GM21528 (cell line): Measurements from ENCODE around the gene LOXL1.
A peak's percentile ranks its signal among the peaks of the same experiment; 100 is the strongest.

Experiments used
- ATAC-seq: cut with Tn5 transposase; IDR thresholded peaks from one replicate; pipeline ENCODE4 v1.9.1; 2021; ENCODE audit warnings: mild to moderate bottlenecking, moderate library complexity; ENCODE audit not compliant: unreplicated experiment, low FRiP score

The LOXL1 gene

DNA sequence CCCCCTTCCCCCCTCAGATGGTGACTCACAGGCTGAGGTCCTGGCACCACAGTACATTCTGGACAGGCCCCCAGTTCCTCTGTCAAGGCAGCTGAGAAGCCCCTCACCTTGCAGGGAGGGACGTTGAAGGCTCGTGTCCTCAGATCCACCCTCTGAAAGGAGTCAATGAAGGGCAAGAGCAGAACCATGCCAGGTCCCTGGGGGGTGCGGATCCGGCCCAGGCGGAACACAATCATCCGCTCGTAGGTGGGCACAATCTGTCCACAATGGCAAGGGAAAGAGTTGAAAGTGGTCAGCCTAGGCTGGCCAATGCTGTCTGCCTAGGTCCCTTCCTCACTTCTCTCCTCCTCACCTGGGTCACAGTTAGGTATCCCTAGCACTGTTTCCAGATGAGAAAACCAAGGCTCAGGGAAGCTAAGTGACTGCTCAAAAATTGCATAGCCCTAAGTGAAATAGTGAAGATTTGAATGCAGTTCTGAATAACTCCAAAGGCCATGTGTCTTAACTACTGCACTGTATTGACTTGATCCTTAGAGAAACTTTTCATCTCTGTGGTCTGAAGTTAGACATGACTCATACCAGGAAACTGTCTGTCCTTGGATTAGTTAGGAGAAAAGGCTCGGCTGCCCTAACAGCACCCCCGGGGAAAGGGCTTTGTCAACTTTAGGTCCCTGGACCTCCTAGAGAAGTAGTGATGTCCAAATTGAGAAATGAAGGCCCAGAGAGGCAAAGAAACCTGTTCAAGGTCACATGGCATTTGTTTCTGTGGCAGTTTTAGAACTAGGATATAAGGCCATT is 62.9 kb downstream of the LOXL1 start:
- ATAC-seq = no peak

DNA sequence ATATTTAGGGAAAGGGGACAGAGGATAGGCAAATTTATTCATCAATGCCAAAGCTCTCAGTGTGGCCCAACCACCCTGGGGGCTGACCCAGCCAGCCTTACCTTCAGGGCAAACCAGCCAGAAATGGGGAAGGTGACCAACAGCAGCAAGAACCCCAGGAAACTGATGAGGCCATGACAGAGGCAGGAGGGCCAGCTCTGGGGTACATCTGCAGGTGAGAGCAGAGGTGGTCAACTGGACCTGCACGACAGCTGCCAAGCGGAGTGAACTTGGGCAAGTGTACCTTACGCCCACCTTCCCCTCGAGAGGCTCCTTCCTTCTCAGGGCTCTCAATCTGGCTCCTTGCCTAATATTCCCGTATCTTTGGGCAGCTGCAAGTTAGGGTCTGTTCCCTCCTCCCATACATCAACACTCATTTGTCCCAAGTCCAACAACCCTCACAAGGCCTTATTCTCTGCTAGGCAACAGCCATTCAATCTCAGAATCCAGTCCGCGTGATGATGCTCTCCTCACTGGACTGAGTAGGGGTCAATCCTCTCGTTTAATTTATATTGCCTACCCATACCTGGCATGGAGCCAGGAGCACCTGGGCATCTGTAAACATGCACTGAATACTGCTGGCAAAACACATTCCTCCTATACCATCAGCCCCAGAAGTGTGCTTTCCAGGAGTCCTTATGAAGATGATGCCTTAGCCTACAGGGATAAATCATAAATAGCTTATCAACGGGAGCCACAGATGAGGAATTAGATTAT is 64.2 kb downstream of the LOXL1 start:
- ATAC-seq = no peak

DNA sequence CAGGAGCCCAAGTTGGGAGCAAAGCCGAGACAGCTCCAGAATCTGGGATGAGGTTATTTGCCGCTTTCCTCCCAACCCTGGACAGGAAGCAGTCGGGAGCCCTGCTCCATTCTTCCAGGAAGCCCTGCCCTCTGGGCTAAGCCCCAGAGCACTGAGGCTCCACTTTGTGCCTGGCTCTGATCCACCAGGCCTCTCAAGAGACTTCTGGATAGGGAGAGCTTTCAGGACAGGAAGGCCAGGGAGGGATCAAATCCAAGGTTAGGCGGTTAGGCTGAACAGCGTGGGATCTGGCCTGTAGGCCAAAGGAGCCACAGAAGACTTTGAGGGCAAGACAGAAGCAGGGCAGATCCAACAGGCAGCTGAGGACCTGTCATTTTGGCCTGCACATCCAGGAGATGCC is 65.0 kb downstream of the LOXL1 start:
- ATAC-seq = no peak

GRCh38 chr15:73991726-73992593 is 65.7 kb downstream of the LOXL1 start, which contains the start of gene STOML1:
STOML1 (minus strand) TSS chr15:73992295; CDS start chr15:73992223, 72 bp downstream.
- peak; percentile 61 for ATAC-seq

DNA sequence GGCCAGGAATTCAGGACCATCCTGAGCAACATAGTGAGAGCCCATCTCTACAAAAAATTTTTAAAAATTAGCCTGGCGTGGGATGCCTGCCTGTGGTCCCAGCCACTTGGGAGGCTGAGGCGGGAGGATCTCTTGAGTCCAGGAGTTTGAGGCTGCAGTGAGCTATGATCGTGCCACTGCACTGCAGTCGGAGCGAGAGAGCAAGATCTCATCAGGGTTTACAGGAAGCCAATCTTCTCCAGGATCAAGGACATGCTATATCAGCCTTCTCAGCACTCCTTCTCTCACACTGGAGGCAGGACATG is 66.3 kb downstream of the LOXL1 start:
- no peak for ATAC-seq

GRCh38 chr15:73993211-73993994 is 67.1 kb downstream of the LOXL1 start:
- ATAC-seq = no peak

- ATAC-seq = peak; percentile 72
Measured at GRCh38 chr15:73994413-73994883, 68.2 kb downstream of the LOXL1 start, which contains the start of gene PML. PML (plus strand) TSS chr15:73994716; CDS start chr15:73994813, 97 bp downstream.

DNA sequence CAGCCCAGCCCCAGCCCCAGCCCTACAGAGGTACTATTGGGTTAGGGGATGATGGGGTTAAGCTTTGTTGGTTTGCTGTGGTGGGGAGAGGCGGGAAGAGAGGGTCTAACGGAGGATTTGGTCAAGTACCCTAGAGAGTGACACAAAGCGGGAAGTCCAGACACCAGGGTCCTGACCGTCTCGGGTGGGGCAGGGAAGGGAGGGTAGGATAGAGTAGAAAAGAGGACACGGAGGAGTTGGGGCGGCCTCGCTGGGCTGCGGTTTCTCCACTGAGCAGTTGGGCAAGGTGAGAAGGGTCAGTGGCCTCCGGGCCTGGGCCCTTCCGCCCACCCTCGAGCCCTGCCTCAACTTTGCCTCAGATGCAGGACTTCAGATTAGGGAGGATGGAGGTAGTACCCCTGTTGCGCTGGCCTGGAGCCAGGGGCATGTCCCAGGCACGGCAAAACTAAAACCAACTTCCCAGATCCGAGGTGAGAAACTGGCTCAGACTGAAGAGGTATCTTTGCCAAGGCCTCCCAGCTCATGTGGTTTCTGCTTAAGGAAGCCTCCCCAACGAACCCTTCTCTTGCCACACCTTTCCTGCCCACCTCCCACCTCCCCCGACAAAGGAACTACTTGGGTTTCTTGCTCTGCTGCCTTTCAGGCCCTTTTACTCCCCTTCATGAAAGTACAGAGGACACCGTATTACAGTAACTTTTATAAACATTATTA is 68.8 kb downstream of the LOXL1 start:
- ATAC-seq = no peak

DNA sequence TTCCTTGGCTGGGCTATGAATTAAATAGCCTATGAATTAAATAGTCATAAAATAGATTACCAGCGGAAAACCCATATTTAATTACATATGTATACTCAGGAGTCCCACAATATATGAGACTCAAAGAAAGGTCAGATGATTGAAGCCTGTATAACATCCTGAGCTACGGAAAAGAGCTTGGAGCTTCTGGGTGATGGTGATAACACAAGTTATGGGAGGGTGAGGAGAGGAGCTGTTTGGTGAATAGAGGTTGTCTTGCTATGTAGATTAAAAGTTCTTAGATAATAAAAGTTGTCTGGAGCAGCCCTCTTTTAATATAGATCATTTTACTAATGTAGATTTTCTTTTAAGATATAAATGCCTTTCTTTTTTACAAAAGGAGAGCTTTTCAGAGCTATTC is 70.0 kb downstream of the LOXL1 start:
- no peak for ATAC-seq

- ATAC-seq = no peak
Measured at GRCh38 chr15:73996939-73997338, 70.7 kb downstream of the LOXL1 start.

DNA sequence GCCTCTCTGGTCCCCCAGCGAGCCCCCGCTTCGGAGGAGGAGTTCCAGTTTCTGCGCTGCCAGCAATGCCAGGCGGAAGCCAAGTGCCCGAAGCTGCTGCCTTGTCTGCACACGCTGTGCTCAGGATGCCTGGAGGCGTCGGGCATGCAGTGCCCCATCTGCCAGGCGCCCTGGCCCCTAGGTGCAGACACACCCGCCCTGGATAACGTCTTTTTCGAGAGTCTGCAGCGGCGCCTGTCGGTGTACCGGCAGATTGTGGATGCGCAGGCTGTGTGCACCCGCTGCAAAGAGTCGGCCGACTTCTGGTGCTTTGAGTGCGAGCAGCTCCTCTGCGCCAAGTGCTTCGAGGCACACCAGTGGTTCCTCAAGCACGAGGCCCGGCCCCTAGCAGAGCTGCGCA is 71.7 kb downstream of the LOXL1 start:
- no peak for ATAC-seq
